GM12878 (cell line): ENCODE data around the gene CAMKMT. TPM values are rescaled to one million over a fixed set of nuclear protein-coding genes. Genes with fewer than 3 reads are reported as not detected.

ENCODE experiments used
- ATAC-seq: fragments of 200-7000 bp; cut with Tn5 transposase; 3 replicates; pipeline ENCODE4 v1.9.1; 2020; ENCODE audit warnings: mild to moderate bottlenecking, moderate library complexity
- BruUV-seq: library from RNA; stranded (reverse); fragments of 400-500 nt; replicated peaks from 2 replicates; lab custom pipeline; 2021; lab: Mats Ljungman, UMichigan
- CTCF ChIA-PET: fragments of 300-600 bp; sonication (Branson Sonifier 250); formaldehyde crosslinking; extraction: SDS; loops from one replicate; lab custom pipeline; 2021; ENCODE audit warnings: inconsistent platforms; lab: Yijun Ruan, JAX
- POLR2A ChIA-PET: fragments of 350-600 bp; formaldehyde crosslinking; extraction: SDS; loops from one replicate; lab custom pipeline; 2021; ENCODE audit warnings: inconsistent platforms; lab: Charles Lee
- RAD21 ChIA-PET: fragments of 300-600 bp; sonication (Branson Sonifier 250); formaldehyde crosslinking; loops from one replicate; lab custom pipeline; 2023; ENCODE audit warnings: antibody characterized with exemption; ENCODE audit not compliant: unreplicated experiment; lab: Charles Lee
- SMC1A ChIA-PET: fragments of 300-600 bp; sonication (Branson Sonifier 250); formaldehyde crosslinking; loops from one replicate; lab custom pipeline; 2023; ENCODE audit not compliant: unreplicated experiment, uncharacterized antibody; lab: Charles Lee
- DNase-seq: peaks from one replicate; pipeline ENCODE4 v3.0.0-alpha.2; 2011; ENCODE audit warnings: low read depth, low spot score
- FAIRE-seq: peaks from 3 replicates; lab custom pipeline; 2011; peaks lifted over from hg19 to GRCh38; lab: Jason Lieb, UNC
- H2AFZ ChIP-seq: 2 replicates; pipeline ENCODE4 v1.6.0; 2011; ENCODE audit warnings: low read depth, low read length, control low read depth; ENCODE audit not compliant: control insufficient read depth
- H3K27ac ChIP-seq: 2 replicates; pipeline ENCODE4 v1.5.1; 2011; ENCODE audit warnings: control low read depth; ENCODE audit not compliant: control insufficient read depth, insufficient read depth
- H3K27me3 ChIP-seq, 2 experiments: replicated peaks in 1 of 2; 2 replicates each; pipeline versions ENCODE4 v1.6.0 to v1.6.1; 2011; ENCODE audit warnings: low read length in 1 of 2; ENCODE audit not compliant: control insufficient read depth in 2 of 2, insufficient read depth in 2 of 2
- H3K36me3 ChIP-seq, 2 experiments: 2 replicates each; pipeline ENCODE4 v1.5.1; 2011; ENCODE audit warnings: low read length in 1 of 2; ENCODE audit not compliant: control insufficient read depth in 2 of 2, insufficient read depth in 2 of 2
- H3K4me1 ChIP-seq: 2 replicates; pipeline ENCODE4 v1.6.1; 2011; ENCODE audit warnings: mild to moderate bottlenecking, low read length, moderate library complexity, mixed read lengths; ENCODE audit not compliant: control insufficient read depth, insufficient read depth
- H3K4me2 ChIP-seq: 2 replicates; pipeline ENCODE4 v1.6.0; 2011; ENCODE audit warnings: control low read depth; ENCODE audit not compliant: control insufficient read depth, insufficient read depth
- H3K4me3 ChIP-seq: fragments of 200-600 bp; sonication (generic); 2 replicates; pipeline ENCODE4 v1.5.1; 2016
- H3K79me2 ChIP-seq: 2 replicates; pipeline ENCODE4 v1.6.0; 2011; ENCODE audit warnings: low read length; ENCODE audit not compliant: control insufficient read depth, insufficient read depth
- H3K9ac ChIP-seq: 2 replicates; pipeline ENCODE4 v1.8.0; 2011; ENCODE audit warnings: low read length, control low read depth, mixed read lengths; ENCODE audit not compliant: control insufficient read depth, insufficient read depth
- H3K9me3 ChIP-seq: replicated peaks from 3 replicates; pipeline ENCODE4 v1.5.1; 2011; ENCODE audit warnings: mild to moderate bottlenecking, low read length; ENCODE audit not compliant: control insufficient read depth, insufficient read depth
- H4K20me1 ChIP-seq: 2 replicates; pipeline ENCODE4 v1.6.0; 2011; ENCODE audit not compliant: control insufficient read depth, insufficient read depth
- BCL11A ChIP-seq: IDR thresholded peaks from 2 replicates; pipeline ENCODE4 v1.6.1; 2011; ENCODE audit warnings: low read depth, low read length
- CHD2 ChIP-seq: IDR thresholded peaks from 2 replicates; pipeline ENCODE4 v1.6.1; 2011; ENCODE audit warnings: low read depth, low read length, improper control_type of control experiment, borderline replicate concordance
- HCFC1 ChIP-seq: fragments of 150-350 bp; IDR thresholded peaks from 2 replicates; pipeline ENCODE4 v1.6.1; 2014; ENCODE audit warnings: low read length
- KAT2A ChIP-seq: conservative IDR thresholded peaks from 2 replicates; pipeline ENCODE4 v1.6.1; 2011; ENCODE audit warnings: low read depth, low read length; ENCODE audit not compliant: control insufficient read depth
- MXI1 ChIP-seq: fragments of 150-350 bp; IDR thresholded peaks from 2 replicates; pipeline ENCODE4 v1.6.1; 2011; ENCODE audit warnings: low read depth, mild to moderate bottlenecking, inconsistent platforms, low read length, improper control_type of control experiment
- STAT1 ChIP-seq: fragments of 450-650 bp; conservative IDR thresholded peaks from 2 replicates; pipeline ENCODE4 v1.6.1; 2014; ENCODE audit warnings: antibody characterized with exemption, mild to moderate bottlenecking
- STAT3 ChIP-seq: IDR thresholded peaks from 2 replicates; pipeline ENCODE4 v1.6.1; 2011; ENCODE audit warnings: low read depth, low read length, improper control_type of control experiment
- TARDBP ChIP-seq: IDR thresholded peaks from 2 replicates; pipeline ENCODE4 v1.6.1; 2016; ENCODE audit warnings: borderline replicate concordance
- TCF3 ChIP-seq: IDR thresholded peaks from 2 replicates; pipeline ENCODE4 v1.6.1; 2012; ENCODE audit warnings: low read depth, mild to moderate bottlenecking, low read length, borderline replicate concordance; ENCODE audit not compliant: insufficient read depth
- YBX1 ChIP-seq: fragments of 450-650 bp; IDR thresholded peaks from 2 replicates; pipeline ENCODE4 v1.6.1; 2016; ENCODE audit warnings: antibody characterized with exemption
- ZNF24 ChIP-seq: fragments of 450-650 bp; IDR thresholded peaks from 2 replicates; pipeline ENCODE4 v1.6.1; 2017; ENCODE audit warnings: antibody characterized with exemption, mild to moderate bottlenecking
- ZSCAN29 ChIP-seq: fragments of 450-650 bp; IDR thresholded peaks from 2 replicates; pipeline ENCODE4 v1.6.1; 2017; ENCODE audit warnings: mild to moderate bottlenecking, moderate library complexity
- WGBS: methylation state at CpG from one replicate; pipeline ENCODE4 v1.1.6; 2016; ENCODE audit warnings: low lambda C conversion rate; ENCODE audit not compliant: insufficient replicate concordance, insufficient coverage; ENCODE audit errors: missing lambda C conversion rate; 5-methylcytosine and 5-hydroxymethylcytosine counted together
- in situ Hi-C: fragments of 300-500 bp; cut with MboI; formaldehyde crosslinking; loops from 9 replicates; pipeline ENCODE4 v1.14.3; 2018; ENCODE audit warnings: mixed read lengths
- intact Hi-C: fragments of 100-400 bp; cut with micrococcal nuclease; formaldehyde crosslinking; loops from one replicate; pipeline ENCODE4 v1.14.2; 2022; ENCODE audit not compliant: unreplicated experiment
- polyA plus RNA-seq, 11 experiments: library from polyadenylated mRNA; depleted of rRNA in 4 of 11; unstranded in 6 of 11; stranded (reverse) in 5 of 11; fragments of >200 nt; fragmentation: Nextera tagmentation in 4 of 11; fragmentation: Illumina TruSeq in 1 of 11; extraction: Ambion mirVana in 4 of 11; extraction: Trizol in 1 of 11; gene quantifications; 1 replicate in 1 of 11; 2 replicates in 10 of 11; pipeline versions ENCODE4 v1.2.1 to v1.2.3, GENCODE V29; 2011 to 2016; ENCODE audit warnings: inconsistent platforms in 2 of 11, missing spikeins in 2 of 11, low read depth in 1 of 11
- total RNA-seq, 4 experiments: library from RNA; depleted of rRNA in 3 of 4; stranded (reverse); fragments of >200 nt in 3 of 4; fragmentation: Illumina TruSeq in 1 of 4; extraction: Trizol in 1 of 4; gene quantifications; 2 replicates each; pipeline versions ENCODE4 v1.2.1 to v1.2.3, GENCODE V29; 2013 to 2021
- TF ChIP-seq, protein P1 (sequence below): fragments of 450-650 bp; formaldehyde crosslinking; IDR thresholded peaks from 2 replicates; pipeline ENCODE4 v1.4.0; 2022; ENCODE audit warnings: mild to moderate bottlenecking, moderate library complexity
- TF ChIP-seq, protein P2 (sequence below): fragments of 450-650 bp; IDR thresholded peaks from 2 replicates; pipeline ENCODE4 v1.6.1; 2018; ENCODE audit warnings: mild to moderate bottlenecking, low read depth, moderate library complexity; ENCODE audit not compliant: partially characterized antibody
- TF ChIP-seq, protein P3 (sequence below): fragments of 450-650 bp; IDR thresholded peaks from 2 replicates; pipeline ENCODE4 v1.6.1; 2017; ENCODE audit warnings: antibody characterized with exemption, mild to moderate bottlenecking, moderate library complexity

CAMKMT gene
- total and polyA plus RNA-seq, 10 of the 15 experiments (the other 5 are each of a cell fraction or from before 2014, with no cell fraction given) = 2.7 to 16.0 (median 11.8) TPM

DNA sequence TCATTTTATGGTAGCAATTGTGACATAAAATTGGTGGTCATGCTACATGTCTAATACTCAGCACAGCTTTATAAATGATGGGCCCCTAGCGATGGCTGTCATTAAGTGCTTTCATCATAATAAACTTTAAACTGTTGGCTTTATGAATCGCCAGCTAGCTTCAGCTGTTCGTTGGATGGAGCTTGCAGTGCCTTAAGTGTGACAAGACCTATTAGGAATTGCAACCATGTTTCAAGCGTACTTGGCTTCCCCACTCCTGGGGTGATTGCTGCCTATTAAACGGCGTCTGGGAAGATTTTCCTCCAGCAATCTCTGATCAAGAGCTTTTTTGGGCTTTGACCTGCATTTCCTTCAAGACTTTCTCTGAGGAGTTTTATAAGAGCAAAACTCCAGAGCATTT is 415.3 kb downstream of the CAMKMT start:
- 94% methylated on average over 6 of the region's 6 CpGs for WGBS
- Histone ChIP-seq H3K4me3 (no peak overlapping the region), H3K27me3 (no peaks in the 10 kb centered on the region), H2AFZ (no peak overlapping the region), H3K27ac (no peak overlapping the region), H3K9me3 (peaks cover 7% of the 10 kb centered on the region), H3K4me2 (no peak overlapping the region), H4K20me1 (no peaks in the 10 kb centered on the region), H3K9ac (no peak overlapping the region), H3K36me3 (no peaks in the 10 kb centered on the region), H3K4me1 (peaks cover 25% of the 10 kb centered on the region), H3K79me2 (no peaks in the 10 kb centered on the region)
- ChIA-PET SMC1A (interaction anchor here (0.9 to 3.7 kb wide), 10 partner anchors 10 to 297 kb away, joined by 3 to 12 read pairs (median 4); no protein-coding TSS in a partner anchor), RAD21 (interaction anchor here (1.4 kb wide), 1 partner anchor 45 kb away, joined by 4 read pairs; no protein-coding TSS in a partner anchor), CTCF (interaction anchor here (1.0 to 1.5 kb wide), 4 partner anchors 110 to 297 kb away, joined by 3 to 5 read pairs (median 4); no protein-coding TSS in a partner anchor), POLR2A (interaction anchor here (0.6 to 1.3 kb wide), 2 partner anchors 14 to 69 kb away, joined by 3 to 5 read pairs; no protein-coding TSS in a partner anchor)
- in situ Hi-C loops = no loop called here
- intact Hi-C loops = no loop called here
- FAIRE-seq (no peak), ATAC-seq (no peak), DNase-seq (no peak)
- BruUV-seq = no TSS peak
- TF ChIP-seq, protein P1, sequence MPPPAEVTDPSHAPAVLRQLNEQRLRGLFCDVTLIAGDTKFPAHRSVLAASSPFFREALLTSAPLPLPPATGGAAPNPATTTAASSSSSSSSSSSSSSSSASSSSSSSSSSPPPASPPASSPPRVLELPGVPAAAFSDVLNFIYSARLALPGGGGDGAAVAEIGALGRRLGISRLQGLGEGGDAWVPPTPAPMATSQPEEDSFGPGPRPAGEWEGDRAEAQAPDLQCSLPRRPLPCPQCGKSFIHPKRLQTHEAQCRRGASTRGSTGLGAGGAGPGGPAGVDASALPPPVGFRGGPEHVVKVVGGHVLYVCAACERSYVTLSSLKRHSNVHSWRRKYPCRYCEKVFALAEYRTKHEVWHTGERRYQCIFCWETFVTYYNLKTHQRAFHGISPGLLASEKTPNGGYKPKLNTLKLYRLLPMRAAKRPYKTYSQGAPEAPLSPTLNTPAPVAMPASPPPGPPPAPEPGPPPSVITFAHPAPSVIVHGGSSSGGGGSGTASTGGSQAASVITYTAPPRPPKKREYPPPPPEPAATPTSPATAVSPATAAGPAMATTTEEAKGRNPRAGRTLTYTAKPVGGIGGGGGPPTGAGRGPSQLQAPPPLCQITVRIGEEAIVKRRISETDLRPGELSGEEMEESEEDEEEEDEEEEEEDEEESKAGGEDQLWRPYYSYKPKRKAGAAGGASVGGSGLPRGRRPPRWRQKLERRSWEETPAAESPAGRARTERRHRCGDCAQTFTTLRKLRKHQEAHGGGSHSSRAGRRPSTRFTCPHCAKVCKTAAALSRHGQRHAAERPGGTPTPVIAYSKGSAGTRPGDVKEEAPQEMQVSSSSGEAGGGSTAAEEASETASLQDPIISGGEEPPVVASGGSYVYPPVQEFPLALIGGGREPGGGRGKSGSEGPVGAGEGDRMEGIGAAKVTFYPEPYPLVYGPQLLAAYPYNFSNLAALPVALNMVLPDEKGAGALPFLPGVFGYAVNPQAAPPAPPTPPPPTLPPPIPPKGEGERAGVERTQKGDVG (CRISPR knock-in tag) = no peak
- TF ChIP-seq STAT3 (no peak), TARDBP (no peak), YBX1 (no peak), TCF3 (no peak), BCL11A (no peak), STAT1 (no peak), CHD2 (no peak), HCFC1 (no peak), KAT2A (no peak), ZNF24 (no peak), ZSCAN29 (no peak), MXI1 (no peak)
- TF ChIP-seq, protein P2, sequence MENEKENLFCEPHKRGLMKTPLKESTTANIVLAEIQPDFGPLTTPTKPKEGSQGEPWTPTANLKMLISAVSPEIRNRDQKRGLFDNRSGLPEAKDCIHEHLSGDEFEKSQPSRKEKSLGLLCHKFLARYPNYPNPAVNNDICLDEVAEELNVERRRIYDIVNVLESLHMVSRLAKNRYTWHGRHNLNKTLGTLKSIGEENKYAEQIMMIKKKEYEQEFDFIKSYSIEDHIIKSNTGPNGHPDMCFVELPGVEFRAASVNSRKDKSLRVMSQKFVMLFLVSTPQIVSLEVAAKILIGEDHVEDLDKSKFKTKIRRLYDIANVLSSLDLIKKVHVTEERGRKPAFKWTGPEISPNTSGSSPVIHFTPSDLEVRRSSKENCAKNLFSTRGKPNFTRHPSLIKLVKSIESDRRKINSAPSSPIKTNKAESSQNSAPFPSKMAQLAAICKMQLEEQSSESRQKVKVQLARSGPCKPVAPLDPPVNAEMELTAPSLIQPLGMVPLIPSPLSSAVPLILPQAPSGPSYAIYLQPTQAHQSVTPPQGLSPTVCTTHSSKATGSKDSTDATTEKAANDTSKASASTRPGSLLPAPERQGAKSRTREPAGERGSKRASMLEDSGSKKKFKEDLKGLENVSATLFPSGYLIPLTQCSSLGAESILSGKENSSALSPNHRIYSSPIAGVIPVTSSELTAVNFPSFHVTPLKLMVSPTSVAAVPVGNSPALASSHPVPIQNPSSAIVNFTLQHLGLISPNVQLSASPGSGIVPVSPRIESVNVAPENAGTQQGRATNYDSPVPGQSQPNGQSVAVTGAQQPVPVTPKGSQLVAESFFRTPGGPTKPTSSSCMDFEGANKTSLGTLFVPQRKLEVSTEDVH = no peak
- TF ChIP-seq, protein P3, sequence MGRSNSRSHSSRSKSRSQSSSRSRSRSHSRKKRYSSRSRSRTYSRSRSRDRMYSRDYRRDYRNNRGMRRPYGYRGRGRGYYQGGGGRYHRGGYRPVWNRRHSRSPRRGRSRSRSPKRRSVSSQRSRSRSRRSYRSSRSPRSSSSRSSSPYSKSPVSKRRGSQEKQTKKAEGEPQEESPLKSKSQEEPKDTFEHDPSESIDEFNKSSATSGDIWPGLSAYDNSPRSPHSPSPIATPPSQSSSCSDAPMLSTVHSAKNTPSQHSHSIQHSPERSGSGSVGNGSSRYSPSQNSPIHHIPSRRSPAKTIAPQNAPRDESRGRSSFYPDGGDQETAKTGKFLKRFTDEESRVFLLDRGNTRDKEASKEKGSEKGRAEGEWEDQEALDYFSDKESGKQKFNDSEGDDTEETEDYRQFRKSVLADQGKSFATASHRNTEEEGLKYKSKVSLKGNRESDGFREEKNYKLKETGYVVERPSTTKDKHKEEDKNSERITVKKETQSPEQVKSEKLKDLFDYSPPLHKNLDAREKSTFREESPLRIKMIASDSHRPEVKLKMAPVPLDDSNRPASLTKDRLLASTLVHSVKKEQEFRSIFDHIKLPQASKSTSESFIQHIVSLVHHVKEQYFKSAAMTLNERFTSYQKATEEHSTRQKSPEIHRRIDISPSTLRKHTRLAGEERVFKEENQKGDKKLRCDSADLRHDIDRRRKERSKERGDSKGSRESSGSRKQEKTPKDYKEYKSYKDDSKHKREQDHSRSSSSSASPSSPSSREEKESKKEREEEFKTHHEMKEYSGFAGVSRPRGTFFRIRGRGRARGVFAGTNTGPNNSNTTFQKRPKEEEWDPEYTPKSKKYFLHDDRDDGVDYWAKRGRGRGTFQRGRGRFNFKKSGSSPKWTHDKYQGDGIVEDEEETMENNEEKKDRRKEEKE = no peak
